ENCODE measurements around the gene GRAP2. TPM values are rescaled to one million over a fixed set of nuclear protein-coding genes. Genes with fewer than 3 reads are reported as not detected.
"Not testable (repeated sequence)": the region's sequence is repeated elsewhere in the genome, so short reads cannot be mapped to it uniquely, and the experiment has no call there.

Gene GRAP2
- total RNA-seq, 1 experiment from 2014 or later: 0.42 TPM

GRCh38 chr22:39991159-39991860 lies 90.4 kb downstream of the GRAP2 start (continued):
- no peak for TF ChIP-seq MAX (IDR thresholded peaks at IDR 0.05)
- TF ChIP-seq POLR2A (IDR thresholded peaks at IDR 0.05; ENCODE audit: borderline replicate concordance, extremely low read depth, insufficient read depth, insufficient read length): no peak
- TF ChIP-seq REST (IDR thresholded peaks at IDR 0.05; ENCODE audit: low read depth): no peak
- TF ChIP-seq RAD21 (IDR thresholded peaks at IDR 0.05; ENCODE audit: low read depth): no peak

GRCh38 chr22:39992088-39992826 lies 91.4 kb downstream of the GRAP2 start:
- Histone ChIP-seq H3K9me3 (ENCODE audit: control insufficient read depth in 1 of 2, insufficient read depth in 1 of 2, low read depth in 1 of 2, low read length in 2 of 2) (no peaks in the 10 kb centered on the region), H3K9ac (ENCODE audit: low read length) (no peak overlapping the region), H3K27ac (ENCODE audit: low read depth, low read length) (no peak overlapping the region), H3K4me1 (ENCODE audit: control insufficient read depth in 1 of 2, insufficient read depth in 2 of 2, low read length in 2 of 2) (peaks cover 13 to 25% of the 10 kb centered on the region in 2 experiments), H3K27me3 (ENCODE audit: insufficient read depth, low read length) (no peaks in the 10 kb centered on the region), H3K4me2 (ENCODE audit: low read length) (no peak overlapping the region), H3K9me2 (ENCODE audit: insufficient read depth) (no peaks in the 10 kb centered on the region), H2AFZ (ENCODE audit: low read depth, low read length, poor library complexity, severe bottlenecking) (no peak overlapping the region), H3K36me3 (ENCODE audit: control insufficient read depth in 1 of 2, insufficient read depth in 2 of 2, low read length in 2 of 2) (peaks cover 0 to 3% of the 10 kb centered on the region in 2 experiments; a peak in 2 of 4 replicates), H4K20me1 (ENCODE audit: insufficient read depth) (no peaks in the 10 kb centered on the region), H3K4me3 (replicated peaks in 1 of 2; ENCODE audit: low read depth in 1 of 2, low read length in 2 of 2) (no peak overlapping the region), H3K79me2 (ENCODE audit: insufficient read depth, low read length) (peaks cover 23% of the 10 kb centered on the region)
- CTCF ChIA-PET: no interaction called here
- POLR2A ChIA-PET: no interaction called here
- RAD21 ChIA-PET (ENCODE audit: low non-redundant PET in 1 of 2, low total read pairs in 2 of 2, uncharacterized antibody in 2 of 2, unreplicated experiment in 2 of 2): no interaction called here
- intact Hi-C loops (cut with micrococcal nuclease): no loop called here
- no TSS peak for BruUV-seq (replicated peaks)
- TF ChIP-seq POLR2AphosphoS5 (IDR thresholded peaks at IDR 0.05; ENCODE audit: low read depth, low read length): no peak
- TF ChIP-seq EZH2phosphoT487 (IDR thresholded peaks at IDR 0.05; ENCODE audit: borderline replicate concordance): no peak
- ATAC-seq: no peak
- DNase-seq (ENCODE audit: low read depth, low spot score): no peak

GRCh38 chr22:39992894-39993293 lies 92.0 kb downstream of the GRAP2 start:
- POLR2A ChIA-PET; BruUV-seq (replicated peaks); H3K4me2 ChIP-seq (ENCODE audit: low read length); RAD21 ChIA-PET (ENCODE audit: low non-redundant PET in 1 of 2, low total read pairs in 2 of 2, uncharacterized antibody in 2 of 2, unreplicated experiment in 2 of 2); CTCF ChIA-PET; ATAC-seq; H2AFZ ChIP-seq (ENCODE audit: low read depth, low read length, poor library complexity, severe bottlenecking); H3K9me3 ChIP-seq (ENCODE audit: control insufficient read depth in 1 of 2, insufficient read depth in 1 of 2, low read depth in 1 of 2, low read length in 2 of 2); H3K4me3 ChIP-seq (replicated peaks in 1 of 2; ENCODE audit: low read depth in 1 of 2, low read length in 2 of 2); H3K9me2 ChIP-seq (ENCODE audit: insufficient read depth); H4K20me1 ChIP-seq (ENCODE audit: insufficient read depth); intact Hi-C loops (cut with micrococcal nuclease); H3K27me3 ChIP-seq (ENCODE audit: insufficient read depth, low read length); H3K27ac ChIP-seq (ENCODE audit: low read depth, low read length); H3K9ac ChIP-seq (ENCODE audit: low read length); DNase-seq (ENCODE audit: low read depth, low spot score); H3K36me3 ChIP-seq (ENCODE audit: control insufficient read depth in 1 of 2, insufficient read depth in 2 of 2, low read length in 2 of 2): not testable (repeated sequence)
- H3K4me1 ChIP-seq (ENCODE audit: control insufficient read depth in 1 of 2, insufficient read depth in 2 of 2, low read length in 2 of 2): peaks cover 18 to 31% of the 10 kb centered on the region in 2 experiments
- peaks cover 29% of the 10 kb centered on the region for H3K79me2 ChIP-seq (ENCODE audit: insufficient read depth, low read length)
